ENCODE measurements around the gene TBC1D22B.

DNA sequence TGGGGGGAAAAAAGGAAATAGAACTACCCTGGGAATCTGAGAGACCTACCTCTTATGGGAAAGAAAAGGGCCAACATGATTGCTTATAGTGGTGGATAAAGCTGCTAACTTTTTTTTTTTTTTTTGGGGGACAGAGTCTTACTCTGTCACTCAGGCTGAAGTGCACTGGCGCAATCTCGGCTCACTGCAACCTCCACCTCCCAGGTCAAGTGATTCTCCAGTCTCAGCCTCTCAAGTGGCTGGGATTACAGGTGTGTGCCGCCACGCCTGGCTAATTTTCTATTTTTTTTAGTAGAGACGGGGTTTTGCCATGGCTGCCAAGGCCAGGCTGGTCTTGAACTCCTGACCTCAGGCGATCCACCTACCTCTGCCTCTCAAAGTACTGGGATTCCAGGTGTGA is 39.5 kb upstream of the TBC1D22B start:
- TF ChIP-seq, protein P1, sequence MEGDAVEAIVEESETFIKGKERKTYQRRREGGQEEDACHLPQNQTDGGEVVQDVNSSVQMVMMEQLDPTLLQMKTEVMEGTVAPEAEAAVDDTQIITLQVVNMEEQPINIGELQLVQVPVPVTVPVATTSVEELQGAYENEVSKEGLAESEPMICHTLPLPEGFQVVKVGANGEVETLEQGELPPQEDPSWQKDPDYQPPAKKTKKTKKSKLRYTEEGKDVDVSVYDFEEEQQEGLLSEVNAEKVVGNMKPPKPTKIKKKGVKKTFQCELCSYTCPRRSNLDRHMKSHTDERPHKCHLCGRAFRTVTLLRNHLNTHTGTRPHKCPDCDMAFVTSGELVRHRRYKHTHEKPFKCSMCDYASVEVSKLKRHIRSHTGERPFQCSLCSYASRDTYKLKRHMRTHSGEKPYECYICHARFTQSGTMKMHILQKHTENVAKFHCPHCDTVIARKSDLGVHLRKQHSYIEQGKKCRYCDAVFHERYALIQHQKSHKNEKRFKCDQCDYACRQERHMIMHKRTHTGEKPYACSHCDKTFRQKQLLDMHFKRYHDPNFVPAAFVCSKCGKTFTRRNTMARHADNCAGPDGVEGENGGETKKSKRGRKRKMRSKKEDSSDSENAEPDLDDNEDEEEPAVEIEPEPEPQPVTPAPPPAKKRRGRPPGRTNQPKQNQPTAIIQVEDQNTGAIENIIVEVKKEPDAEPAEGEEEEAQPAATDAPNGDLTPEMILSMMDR (IDR thresholded peaks at IDR 0.05): no peak
- no peak for TF ChIP-seq EP300 (IDR thresholded peaks at IDR 0.05; ENCODE audit: borderline replicate concordance in 1 of 2, low read depth in 1 of 2, low read length in 1 of 2)
- no peak for TF ChIP-seq RCOR1 (IDR thresholded peaks at IDR 0.05; ENCODE audit: low read length)
- no peak for TF ChIP-seq SMC3 (IDR thresholded peaks at IDR 0.05; ENCODE audit: low read depth, low read length)
- no peak for TF ChIP-seq MXI1 (IDR thresholded peaks at IDR 0.05; ENCODE audit: low read depth, low read length)
- TF ChIP-seq TEAD4 (IDR thresholded peaks at IDR 0.05; ENCODE audit: borderline replicate concordance, insufficient read depth): no peak
- TF ChIP-seq, protein P2, sequence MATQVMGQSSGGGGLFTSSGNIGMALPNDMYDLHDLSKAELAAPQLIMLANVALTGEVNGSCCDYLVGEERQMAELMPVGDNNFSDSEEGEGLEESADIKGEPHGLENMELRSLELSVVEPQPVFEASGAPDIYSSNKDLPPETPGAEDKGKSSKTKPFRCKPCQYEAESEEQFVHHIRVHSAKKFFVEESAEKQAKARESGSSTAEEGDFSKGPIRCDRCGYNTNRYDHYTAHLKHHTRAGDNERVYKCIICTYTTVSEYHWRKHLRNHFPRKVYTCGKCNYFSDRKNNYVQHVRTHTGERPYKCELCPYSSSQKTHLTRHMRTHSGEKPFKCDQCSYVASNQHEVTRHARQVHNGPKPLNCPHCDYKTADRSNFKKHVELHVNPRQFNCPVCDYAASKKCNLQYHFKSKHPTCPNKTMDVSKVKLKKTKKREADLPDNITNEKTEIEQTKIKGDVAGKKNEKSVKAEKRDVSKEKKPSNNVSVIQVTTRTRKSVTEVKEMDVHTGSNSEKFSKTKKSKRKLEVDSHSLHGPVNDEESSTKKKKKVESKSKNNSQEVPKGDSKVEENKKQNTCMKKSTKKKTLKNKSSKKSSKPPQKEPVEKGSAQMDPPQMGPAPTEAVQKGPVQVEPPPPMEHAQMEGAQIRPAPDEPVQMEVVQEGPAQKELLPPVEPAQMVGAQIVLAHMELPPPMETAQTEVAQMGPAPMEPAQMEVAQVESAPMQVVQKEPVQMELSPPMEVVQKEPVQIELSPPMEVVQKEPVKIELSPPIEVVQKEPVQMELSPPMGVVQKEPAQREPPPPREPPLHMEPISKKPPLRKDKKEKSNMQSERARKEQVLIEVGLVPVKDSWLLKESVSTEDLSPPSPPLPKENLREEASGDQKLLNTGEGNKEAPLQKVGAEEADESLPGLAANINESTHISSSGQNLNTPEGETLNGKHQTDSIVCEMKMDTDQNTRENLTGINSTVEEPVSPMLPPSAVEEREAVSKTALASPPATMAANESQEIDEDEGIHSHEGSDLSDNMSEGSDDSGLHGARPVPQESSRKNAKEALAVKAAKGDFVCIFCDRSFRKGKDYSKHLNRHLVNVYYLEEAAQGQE (IDR thresholded peaks at IDR 0.05; ENCODE audit: low read depth, low read length): no peak
- no peak for TF ChIP-seq POLR2AphosphoS5 (IDR thresholded peaks at IDR 0.05; ENCODE audit: low read depth, low read length)
- TF ChIP-seq CHD2 (IDR thresholded peaks at IDR 0.05; ENCODE audit: low read length, partially characterized antibody): no peak
